IPS-18a (cell line): ENCODE results near the gene CMTM2.

ENCODE experiments used
- H3K27ac ChIP-seq: one replicate; pipeline ENCODE4 v1.5.1; 2013; ENCODE audit warnings: low read length
- H3K27me3 ChIP-seq: one replicate; pipeline ENCODE4 v1.6.1; 2013; ENCODE audit warnings: mild to moderate bottlenecking, low read length; ENCODE audit not compliant: control insufficient read depth, insufficient read depth
- H3K36me3 ChIP-seq: one replicate; pipeline ENCODE4 v1.6.1; 2013; ENCODE audit warnings: low read depth, low read length; ENCODE audit not compliant: control insufficient read depth
- H3K4me1 ChIP-seq: one replicate; pipeline ENCODE4 v1.6.1; 2013; ENCODE audit warnings: low read depth, low read length; ENCODE audit not compliant: control insufficient read depth
- H3K4me3 ChIP-seq: one replicate; pipeline ENCODE4 v1.5.1; 2013; ENCODE audit warnings: low read length
- H3K9ac ChIP-seq: one replicate; pipeline ENCODE4 v1.6.1; 2013; ENCODE audit warnings: mild to moderate bottlenecking, low read length, moderate library complexity
- H3K9me3 ChIP-seq: one replicate; pipeline ENCODE4 v1.6.1; 2013; ENCODE audit warnings: low read depth, low read length; ENCODE audit not compliant: control insufficient read depth

Gene CMTM2

DNA sequence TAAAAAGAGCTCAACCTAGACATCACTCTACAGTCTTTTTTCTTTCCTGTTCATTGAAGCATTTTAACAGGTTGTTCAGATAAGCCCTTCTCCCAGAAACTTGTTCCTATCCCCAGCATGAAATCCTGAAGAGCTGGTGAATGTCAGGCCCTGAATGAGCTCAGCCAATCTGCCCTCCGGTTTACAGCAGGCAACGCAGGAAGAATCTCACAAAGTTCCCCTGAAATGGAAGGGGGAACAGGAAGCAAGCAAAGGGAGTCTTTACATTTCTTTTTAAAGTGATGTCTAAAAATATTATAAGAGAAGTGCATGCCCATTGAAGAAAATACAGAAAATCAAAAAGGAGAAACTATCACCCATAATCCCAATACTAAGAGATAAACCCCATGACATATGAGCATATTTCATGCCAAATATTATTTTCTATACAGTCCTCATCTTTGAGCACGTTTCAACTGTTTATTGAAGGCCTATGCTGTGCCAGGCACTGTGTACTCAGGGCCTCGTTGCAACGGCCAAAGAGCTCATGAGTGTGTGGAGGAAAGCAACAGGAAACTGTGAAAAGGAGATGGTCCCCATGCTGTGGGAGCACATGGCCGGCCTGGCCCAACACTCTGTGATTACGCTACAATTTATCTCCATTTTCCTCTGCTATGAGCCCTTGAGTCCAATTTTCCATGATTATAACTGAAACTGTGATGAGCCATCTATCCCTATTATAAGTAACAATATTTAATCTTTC is 35.1 kb upstream of the CMTM2 start:
- no peaks in the 10 kb centered on the region for H3K36me3 ChIP-seq
- H3K4me3 ChIP-seq, result no peak overlapping the region
- H3K4me1 ChIP-seq, result peaks cover 9% of the 10 kb centered on the region
- no peaks in the 10 kb centered on the region for H3K9me3 ChIP-seq
- no peaks in the 10 kb centered on the region for H3K27me3 ChIP-seq
- H3K27ac ChIP-seq, result no peak overlapping the region
- H3K9ac ChIP-seq, result no peak overlapping the region

DNA sequence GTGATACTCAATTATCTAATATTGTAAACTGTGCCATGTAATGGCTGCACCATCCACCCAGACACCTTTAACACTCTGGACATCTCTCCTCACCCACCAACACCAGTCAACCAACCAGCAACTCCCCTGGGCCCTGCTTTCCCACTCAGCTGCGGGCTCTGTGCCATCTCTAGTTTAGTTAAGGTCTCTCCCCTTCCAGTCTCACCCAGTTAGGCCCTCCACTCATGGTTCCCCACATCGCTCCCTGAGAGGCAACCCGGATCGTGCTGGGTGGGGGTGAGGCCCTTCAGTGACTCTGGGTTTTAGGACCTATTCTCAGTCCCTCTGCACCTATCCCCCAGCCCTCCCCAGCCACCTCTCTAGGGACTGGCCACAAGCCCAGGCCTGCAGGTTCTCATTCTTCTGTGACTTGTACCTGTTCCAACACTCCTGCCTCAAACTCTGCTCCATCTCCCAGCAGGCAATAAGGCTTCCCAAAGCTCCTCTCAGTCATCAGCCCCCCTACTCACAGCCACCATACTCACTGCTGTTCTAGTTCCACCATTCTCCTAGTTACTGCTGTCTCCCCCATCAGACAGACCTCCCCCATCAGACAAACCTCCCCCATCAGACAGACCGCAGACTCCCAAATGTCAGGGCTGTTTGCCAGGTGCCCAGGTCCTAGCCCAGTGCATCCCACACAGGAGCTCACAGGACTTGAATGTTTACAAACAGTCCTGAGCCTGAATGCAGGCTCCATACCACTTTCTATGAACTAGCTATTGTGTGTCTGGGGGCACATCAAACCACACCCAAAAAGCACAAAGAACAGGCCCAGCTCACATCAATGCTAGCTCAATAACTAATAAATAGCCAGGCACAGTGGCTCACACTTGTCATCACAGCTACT is 31.9 kb upstream of the CMTM2 start:
- Histone ChIP-seq H3K4me1 (peaks cover 6% of the 10 kb centered on the region), H3K27me3 (peaks cover 5% of the 10 kb centered on the region), H3K27ac (no peak overlapping the region)

DNA sequence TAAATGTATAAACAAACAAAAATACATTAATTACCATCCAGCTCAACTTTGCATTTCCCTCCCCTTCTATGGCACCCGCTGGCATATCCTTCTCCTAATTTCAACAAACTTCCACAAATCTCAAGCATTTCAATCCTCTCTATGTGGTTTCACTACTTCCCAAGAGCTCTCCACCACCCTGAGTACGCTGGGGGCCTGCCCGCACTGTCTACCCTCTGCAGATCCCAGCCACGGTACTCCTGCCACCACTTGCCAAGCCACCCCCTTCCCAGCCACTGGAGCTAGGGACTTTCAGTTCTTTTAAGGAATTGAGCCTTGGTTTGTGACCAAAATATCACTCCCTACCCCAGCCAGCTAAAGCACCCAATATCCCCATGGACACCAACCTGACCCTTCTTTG is 31.2 kb upstream of the CMTM2 start:
- Histone ChIP-seq H3K9me3 (no peaks in the 10 kb centered on the region), H3K9ac (no peak overlapping the region)

More for the DNA sequence above, 31.9 kb upstream of the CMTM2 start:
- Histone ChIP-seq H3K9ac (no peak overlapping the region), H3K4me3 (no peak overlapping the region), H3K36me3 (no peaks in the 10 kb centered on the region), H3K9me3 (no peaks in the 10 kb centered on the region)

DNA sequence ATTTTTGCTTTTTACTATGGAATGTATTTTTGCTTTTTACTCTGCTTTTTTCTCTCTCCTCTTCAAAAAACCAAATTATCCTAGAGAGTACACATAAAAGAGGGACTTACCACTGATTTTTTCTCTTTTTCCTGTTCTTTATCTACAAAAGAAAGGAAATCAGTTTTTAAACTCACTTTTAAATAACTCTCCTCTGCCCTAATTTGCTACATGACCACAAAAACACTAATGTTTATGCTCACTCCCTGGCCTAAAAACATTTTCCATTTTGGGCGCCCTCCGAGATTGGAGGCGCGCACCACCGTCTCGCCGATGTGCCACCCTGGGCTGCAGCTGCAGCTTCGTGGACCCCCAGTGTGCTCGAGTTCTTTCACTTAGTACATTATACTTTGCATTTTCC is 30.4 kb upstream of the CMTM2 start:
- Histone ChIP-seq H3K4me1 (peaks cover 5% of the 10 kb centered on the region), H3K27me3 (peaks cover 17% of the 10 kb centered on the region), H3K27ac (no peak overlapping the region), H3K36me3 (no peaks in the 10 kb centered on the region), H3K9me3 (no peaks in the 10 kb centered on the region), H3K4me3 (peak overlapping the region; percentile 78), H3K9ac (peak overlapping the region; percentile 81)

More for the DNA sequence above, 31.2 kb upstream of the CMTM2 start:
- no peaks in the 10 kb centered on the region for H3K36me3 ChIP-seq
- H3K27ac ChIP-seq, result no peak overlapping the region
- peaks cover 5% of the 10 kb centered on the region for H3K4me1 ChIP-seq
- H3K4me3 ChIP-seq, result no peak overlapping the region
- peaks cover 10% of the 10 kb centered on the region for H3K27me3 ChIP-seq

DNA sequence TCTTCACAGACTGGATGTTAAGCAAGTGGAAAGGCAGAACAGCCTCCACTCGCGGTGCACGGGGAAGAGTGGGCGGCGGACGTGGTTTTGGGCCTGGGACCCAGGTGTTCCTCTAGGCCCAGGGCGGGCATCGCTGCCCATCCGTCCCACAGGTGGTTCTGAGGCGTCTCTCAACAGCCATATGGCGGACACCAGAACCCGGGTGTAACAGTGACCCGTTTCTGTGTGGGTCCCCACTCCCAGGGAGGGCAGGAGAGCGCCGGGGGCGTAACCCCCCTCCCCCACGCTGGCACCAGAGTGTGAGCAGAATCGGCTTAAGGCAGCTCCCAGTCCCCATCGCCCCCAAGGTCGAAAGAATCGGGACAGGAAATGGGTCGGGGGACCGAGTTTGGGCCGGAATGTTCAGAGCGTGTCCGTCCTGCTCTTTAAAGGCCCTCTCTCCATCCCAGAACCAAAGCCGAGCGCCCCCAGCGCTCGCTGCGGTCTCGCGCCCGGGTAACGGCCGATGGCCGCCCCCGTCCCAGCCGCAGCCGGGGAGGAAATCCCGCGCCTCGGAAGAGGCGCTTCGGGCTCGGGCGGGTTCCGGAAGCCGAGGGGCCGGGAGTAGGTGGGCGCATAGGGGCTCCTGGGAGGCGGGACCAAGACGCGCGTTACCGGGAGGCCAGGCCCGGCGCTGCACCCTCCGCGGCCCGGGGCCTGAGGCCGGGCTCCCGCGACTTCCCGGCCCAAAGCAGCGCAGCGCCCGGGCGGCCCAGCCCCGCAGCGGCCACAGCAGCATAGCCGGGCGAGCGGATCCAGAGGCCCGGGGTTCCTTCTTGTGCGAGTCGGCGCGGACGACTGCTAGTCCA is 29.8 kb upstream of the CMTM2 start, which contains the start of gene TK2:
TSS of gene TK2 (minus strand) at position 839 of the 848 bp plus-strand sequence. CDS start at position 778, 61 bp downstream.
- Histone ChIP-seq H3K4me1 (peaks cover 5% of the 10 kb centered on the region), H3K36me3 (no peaks in the 10 kb centered on the region), H3K27me3 (peaks cover 17% of the 10 kb centered on the region), H3K4me3 (peak within 1 kb of the TSS; percentile 78), H3K9ac (peak within 1 kb of the TSS; percentile 81), H3K27ac (peak within 1 kb of the TSS; percentile 29), H3K9me3 (no peaks in the 10 kb centered on the region)

DNA sequence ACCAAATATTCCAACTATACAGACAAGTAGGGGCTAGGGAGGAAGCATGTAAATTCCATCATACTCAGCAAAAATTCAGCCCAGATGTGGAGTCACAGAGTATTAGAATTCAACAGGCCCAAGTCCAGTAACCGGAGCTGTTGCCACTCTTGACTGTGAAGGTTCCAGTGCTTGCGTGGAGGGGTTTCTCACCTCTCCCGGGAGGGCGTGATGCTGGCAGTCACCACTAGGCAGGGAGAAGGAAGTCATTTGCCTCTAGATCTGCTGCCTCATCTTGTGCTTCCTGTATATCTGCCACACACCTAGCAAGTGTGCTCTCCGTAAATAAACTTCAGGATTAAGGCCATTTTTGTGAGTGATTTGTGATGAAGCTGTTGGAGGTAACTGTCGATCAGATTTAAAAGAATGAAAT is 27.9 kb upstream of the CMTM2 start:
- Histone ChIP-seq H3K9me3 (no peaks in the 10 kb centered on the region), H3K9ac (no peak overlapping the region), H3K27ac (no peak overlapping the region), H3K4me1 (peaks cover 5% of the 10 kb centered on the region), H3K27me3 (peaks cover 17% of the 10 kb centered on the region), H3K36me3 (peaks cover 2% of the 10 kb centered on the region), H3K4me3 (no peak overlapping the region)

DNA sequence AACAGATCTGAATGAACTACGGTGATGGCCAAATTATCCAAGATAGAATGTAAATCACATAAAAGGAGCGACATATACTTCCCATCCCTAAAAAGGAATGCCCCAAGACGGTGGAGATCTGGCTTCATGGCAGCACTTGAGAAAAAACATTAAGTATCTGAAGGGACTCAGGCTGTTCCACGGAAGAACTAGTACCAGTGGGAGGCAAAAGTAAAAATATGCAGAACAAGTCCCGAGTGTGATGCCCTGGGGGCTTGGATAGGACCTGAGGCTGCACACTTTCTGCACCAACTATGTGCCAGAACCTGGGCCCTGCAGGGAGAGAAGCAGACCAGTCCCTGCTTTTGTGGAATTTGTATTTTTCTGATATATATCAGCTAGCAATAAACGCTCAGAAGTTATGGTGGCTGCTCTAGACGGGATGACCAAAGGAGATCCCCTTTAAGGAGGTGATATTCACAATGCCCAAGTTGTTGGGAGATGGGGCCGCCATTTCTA is 27.4 kb upstream of the CMTM2 start:
- Histone ChIP-seq H3K9me3 (no peaks in the 10 kb centered on the region), H3K9ac (peak overlapping the region; percentile 5), H3K36me3 (peaks cover 2% of the 10 kb centered on the region), H3K4me1 (peaks cover 5% of the 10 kb centered on the region), H3K27me3 (peaks cover 17% of the 10 kb centered on the region), H3K4me3 (peak overlapping the region; percentile 43), H3K27ac (no peak overlapping the region)

DNA sequence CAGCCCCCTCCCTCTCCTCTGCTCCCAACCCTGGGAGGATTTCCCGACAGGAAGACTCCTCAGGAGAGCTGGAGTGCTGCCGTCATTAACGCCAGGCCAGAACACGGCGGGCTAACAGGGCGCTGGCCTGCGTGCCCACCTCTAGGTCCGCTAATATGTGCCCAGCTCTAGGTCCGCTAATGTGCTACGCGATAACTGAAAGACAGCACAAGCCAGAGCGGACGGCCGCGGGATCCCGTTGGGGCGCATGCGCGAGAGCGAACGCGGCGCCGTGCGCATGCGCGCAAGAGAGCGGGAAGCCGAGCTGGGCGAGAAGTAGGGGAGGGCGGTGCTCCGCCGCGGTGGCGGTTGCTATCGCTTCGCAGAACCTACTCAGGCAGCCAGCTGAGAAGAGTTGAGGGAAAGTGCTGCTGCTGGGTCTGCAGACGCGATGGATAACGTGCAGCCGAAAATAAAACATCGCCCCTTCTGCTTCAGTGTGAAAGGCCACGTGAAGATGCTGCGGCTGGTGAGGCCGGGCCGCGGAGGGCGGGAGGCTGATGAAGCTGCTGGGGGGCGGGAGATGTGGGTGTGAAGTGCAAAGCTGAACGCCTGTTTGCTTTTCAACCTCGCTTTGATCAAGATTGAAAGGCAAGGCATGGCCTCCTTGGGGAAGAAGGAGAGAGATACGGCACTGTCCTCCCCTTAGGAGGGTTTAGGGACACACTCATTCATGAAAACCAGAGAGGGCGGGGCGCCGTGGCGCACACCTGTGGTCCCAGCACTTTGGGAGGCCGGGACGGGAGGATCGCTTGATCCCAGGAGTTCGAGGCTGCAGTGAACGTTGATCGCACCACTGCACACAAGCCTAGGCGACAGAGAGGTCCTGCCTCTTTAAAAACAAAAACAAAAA is 26.7 kb upstream of the CMTM2 start, which contains the start of gene CKLF:
TSS of gene CKLF (plus strand) at position 291 of the 892 bp plus-strand sequence. CDS start at position 431, 140 bp downstream.
- Histone ChIP-seq H3K36me3 (peaks cover 2% of the 10 kb centered on the region), H3K4me3 (peak within 1 kb of the TSS; percentile 43), H3K27me3 (peaks cover 17% of the 10 kb centered on the region), H3K4me1 (peaks cover 5% of the 10 kb centered on the region), H3K9me3 (no peaks in the 10 kb centered on the region), H3K27ac (no peak within 1 kb of the TSS), H3K9ac (peak within 1 kb of the TSS; percentile 5)

DNA sequence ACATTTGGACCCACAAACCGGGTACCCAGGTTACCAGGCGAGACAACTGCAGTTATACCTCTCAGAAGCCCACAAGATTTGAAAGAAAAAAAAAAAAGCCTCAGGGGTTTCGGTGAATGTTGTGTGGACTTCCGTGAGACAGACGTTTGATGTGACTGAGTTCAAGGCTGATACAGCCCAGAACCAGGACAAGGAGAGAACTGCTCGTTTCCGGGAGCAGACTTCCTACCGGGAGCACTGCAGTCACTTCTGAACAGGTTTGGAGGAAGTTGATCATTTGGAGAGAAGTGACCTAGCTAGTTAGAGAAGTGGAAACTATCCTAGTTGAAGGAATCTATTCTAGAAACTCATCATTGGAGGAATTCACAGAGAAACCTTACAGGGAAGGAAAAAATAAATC is 26.0 kb upstream of the CMTM2 start:
- Histone ChIP-seq H3K27me3 (peaks cover 17% of the 10 kb centered on the region), H3K9me3 (no peaks in the 10 kb centered on the region), H3K9ac (no peak overlapping the region), H3K36me3 (peaks cover 2% of the 10 kb centered on the region), H3K4me1 (peaks cover 5% of the 10 kb centered on the region), H3K4me3 (peak overlapping the region; percentile 43), H3K27ac (no peak overlapping the region)

DNA sequence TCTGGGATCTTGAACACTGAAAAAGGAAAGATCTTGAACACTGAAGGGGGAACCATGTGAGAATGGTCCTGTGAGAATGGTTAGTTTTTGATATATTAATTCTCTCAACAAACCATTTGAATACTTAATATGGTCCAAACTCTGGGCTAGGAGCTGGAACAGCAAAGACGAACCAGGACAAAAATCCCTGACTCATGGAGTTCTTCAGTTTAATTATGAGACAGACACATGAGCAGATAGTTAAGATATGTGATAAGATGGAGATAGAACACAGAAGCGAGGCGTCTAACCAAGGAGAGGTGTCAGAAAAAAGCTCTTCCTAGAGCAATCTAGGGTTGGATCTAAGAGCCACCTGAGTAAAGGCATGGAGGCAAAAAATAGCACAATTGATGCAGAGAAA is 25.2 kb upstream of the CMTM2 start:
- H3K9me3 ChIP-seq, result no peaks in the 10 kb centered on the region
- peaks cover 5% of the 10 kb centered on the region for H3K4me1 ChIP-seq
- H3K9ac ChIP-seq, result no peak overlapping the region
- H3K36me3 ChIP-seq, result peaks cover 2% of the 10 kb centered on the region
- no peak overlapping the region for H3K4me3 ChIP-seq
- H3K27me3 ChIP-seq, result peaks cover 17% of the 10 kb centered on the region
- H3K27ac ChIP-seq, result no peak overlapping the region
